Measurements from ENCODE around the gene REEP2.

Gene REEP2

GRCh38 chr5:138445547-138446271 is 6.9 kb downstream of the REEP2 start:
- peaks cover 0 to 12% (median 9%) of the 10 kb centered on the region in 4 donors for H3K4me1 ChIP-seq
- no peaks in the 10 kb centered on the region for H3K27me3 ChIP-seq
- DNase-seq: peak in 1 of 2 donors; percentile 56
- no peak overlapping the region for H3K27ac ChIP-seq
- TF ChIP-seq CTCF (IDR thresholded peaks at IDR 0.05): no peak
- no peaks in the 10 kb centered on the region for H3K36me3 ChIP-seq
- no peak overlapping the region for H3K4me3 ChIP-seq
- intact Hi-C loops (cut with DNase I; ENCODE audit: low total_unique reads): no loop called here
- no peaks in the 10 kb centered on the region for H3K9me3 ChIP-seq

GRCh38 chr5:138448070-138448469 is 9.2 kb downstream of the REEP2 start:
- Histone ChIP-seq H3K36me3 (no peaks in the 10 kb centered on the region), H3K9me3 (no peaks in the 10 kb centered on the region), H3K27ac (no peak overlapping the region), H3K4me3 (no peak overlapping the region), H3K4me1 (peaks cover 0 to 12% (median 9%) of the 10 kb centered on the region in 4 donors), H3K27me3 (no peaks in the 10 kb centered on the region)
- intact Hi-C loops (cut with DNase I; ENCODE audit: low total_unique reads): no loop called here
- no peak for TF ChIP-seq CTCF (IDR thresholded peaks at IDR 0.05)
- peak in 1 of 2 donors; percentile 46 for DNase-seq

GRCh38 chr5:138448481-138449398 is 9.9 kb downstream of the REEP2 start:
- peak in 1 of 2 donors; percentile 39 for DNase-seq
- H3K27me3 ChIP-seq: no peaks in the 10 kb centered on the region
- H3K4me1 ChIP-seq: peaks cover 0 to 12% (median 9%) of the 10 kb centered on the region in 4 donors
- no peak overlapping the region for H3K27ac ChIP-seq
- intact Hi-C loops (cut with DNase I; ENCODE audit: low total_unique reads): no loop called here
- no peaks in the 10 kb centered on the region for H3K9me3 ChIP-seq
- H3K4me3 ChIP-seq: no peak overlapping the region
- no peak for TF ChIP-seq CTCF (IDR thresholded peaks at IDR 0.05)
- no peaks in the 10 kb centered on the region for H3K36me3 ChIP-seq

- Histone ChIP-seq H3K27ac (no peak overlapping the region), H3K4me1 (peaks cover 0 to 12% (median 9%) of the 10 kb centered on the region in 4 donors), H3K36me3 (no peaks in the 10 kb centered on the region), H3K27me3 (no peaks in the 10 kb centered on the region), H3K9me3 (no peaks in the 10 kb centered on the region), H3K4me3 (no peak overlapping the region)
- DNase-seq: peak; percentile 87 to 92
- peak; percentile 95 to 98 for TF ChIP-seq CTCF (IDR thresholded peaks at IDR 0.05)
- intact Hi-C loops (cut with DNase I; ENCODE audit: low total_unique reads): loop anchor here (2.0 to 10.0 kb wide), 2 partner anchors 53 to 825 kb away; no protein-coding TSS in a partner anchor
Measured at GRCh38 chr5:138449501-138450239, 10.8 kb downstream of the REEP2 start.

- H3K36me3 ChIP-seq: no peaks in the 10 kb centered on the region
- H3K27ac ChIP-seq: no peak overlapping the region
- intact Hi-C loops (cut with DNase I; ENCODE audit: low total_unique reads): loop anchor here (2.0 to 10.0 kb wide), 2 partner anchors 52 to 824 kb away; no protein-coding TSS in a partner anchor
- no peaks in the 10 kb centered on the region for H3K9me3 ChIP-seq
- H3K27me3 ChIP-seq: no peaks in the 10 kb centered on the region
- peaks cover 0 to 12% (median 9%) of the 10 kb centered on the region in 4 donors for H3K4me1 ChIP-seq
- no peak overlapping the region for H3K4me3 ChIP-seq
- TF ChIP-seq CTCF (IDR thresholded peaks at IDR 0.05): no peak
- DNase-seq: no peak
Measured at GRCh38 chr5:138450971-138451370, 12.1 kb downstream of the REEP2 start.
